OCI-LY3 (cell line): ENCODE data around the gene WDR73.

Experiments
- EZH2phosphoT487 ChIP-seq: fragments of 200-600 bp; shearing (Covaris generic); IDR thresholded peaks from 2 replicates; pipeline ENCODE4 v1.6.1; 2018; ENCODE audit warnings: antibody characterized with exemption, mixed run types, low read depth
- TF ChIP-seq, protein P1 (sequence below): fragments of 200-600, 300-600 bp; sonication (generic); IDR thresholded peaks from 2 replicates; pipeline ENCODE4 v1.5.1; 2014; ENCODE audit warnings: antibody characterized with exemption, low read length, low read depth

DNA sequence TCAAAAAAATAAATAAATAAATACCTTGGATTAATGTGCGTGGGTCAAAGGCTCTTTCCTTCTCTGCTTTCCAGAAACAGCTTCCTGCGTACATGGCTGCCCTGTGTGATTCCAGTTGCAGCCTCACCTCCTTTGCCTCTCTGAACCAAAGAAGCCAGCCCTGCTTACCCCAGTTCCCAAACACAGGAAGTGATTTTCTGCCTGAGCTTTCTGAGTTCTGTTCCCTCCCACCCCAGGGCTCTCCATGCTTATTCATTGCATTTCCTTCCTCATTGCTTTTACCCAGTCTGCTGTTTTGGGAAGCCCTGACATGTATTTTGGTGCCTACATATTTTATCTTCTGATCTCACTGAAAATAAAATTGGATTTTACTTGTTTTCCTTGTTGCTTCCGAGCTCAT lies 37.8 kb downstream of the WDR73 start:
- TF ChIP-seq, protein P1, sequence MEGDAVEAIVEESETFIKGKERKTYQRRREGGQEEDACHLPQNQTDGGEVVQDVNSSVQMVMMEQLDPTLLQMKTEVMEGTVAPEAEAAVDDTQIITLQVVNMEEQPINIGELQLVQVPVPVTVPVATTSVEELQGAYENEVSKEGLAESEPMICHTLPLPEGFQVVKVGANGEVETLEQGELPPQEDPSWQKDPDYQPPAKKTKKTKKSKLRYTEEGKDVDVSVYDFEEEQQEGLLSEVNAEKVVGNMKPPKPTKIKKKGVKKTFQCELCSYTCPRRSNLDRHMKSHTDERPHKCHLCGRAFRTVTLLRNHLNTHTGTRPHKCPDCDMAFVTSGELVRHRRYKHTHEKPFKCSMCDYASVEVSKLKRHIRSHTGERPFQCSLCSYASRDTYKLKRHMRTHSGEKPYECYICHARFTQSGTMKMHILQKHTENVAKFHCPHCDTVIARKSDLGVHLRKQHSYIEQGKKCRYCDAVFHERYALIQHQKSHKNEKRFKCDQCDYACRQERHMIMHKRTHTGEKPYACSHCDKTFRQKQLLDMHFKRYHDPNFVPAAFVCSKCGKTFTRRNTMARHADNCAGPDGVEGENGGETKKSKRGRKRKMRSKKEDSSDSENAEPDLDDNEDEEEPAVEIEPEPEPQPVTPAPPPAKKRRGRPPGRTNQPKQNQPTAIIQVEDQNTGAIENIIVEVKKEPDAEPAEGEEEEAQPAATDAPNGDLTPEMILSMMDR, result no peak
- no peak for TF ChIP-seq EZH2phosphoT487
